ENCODE results near the gene HDDC2.

The HDDC2 gene

DNA sequence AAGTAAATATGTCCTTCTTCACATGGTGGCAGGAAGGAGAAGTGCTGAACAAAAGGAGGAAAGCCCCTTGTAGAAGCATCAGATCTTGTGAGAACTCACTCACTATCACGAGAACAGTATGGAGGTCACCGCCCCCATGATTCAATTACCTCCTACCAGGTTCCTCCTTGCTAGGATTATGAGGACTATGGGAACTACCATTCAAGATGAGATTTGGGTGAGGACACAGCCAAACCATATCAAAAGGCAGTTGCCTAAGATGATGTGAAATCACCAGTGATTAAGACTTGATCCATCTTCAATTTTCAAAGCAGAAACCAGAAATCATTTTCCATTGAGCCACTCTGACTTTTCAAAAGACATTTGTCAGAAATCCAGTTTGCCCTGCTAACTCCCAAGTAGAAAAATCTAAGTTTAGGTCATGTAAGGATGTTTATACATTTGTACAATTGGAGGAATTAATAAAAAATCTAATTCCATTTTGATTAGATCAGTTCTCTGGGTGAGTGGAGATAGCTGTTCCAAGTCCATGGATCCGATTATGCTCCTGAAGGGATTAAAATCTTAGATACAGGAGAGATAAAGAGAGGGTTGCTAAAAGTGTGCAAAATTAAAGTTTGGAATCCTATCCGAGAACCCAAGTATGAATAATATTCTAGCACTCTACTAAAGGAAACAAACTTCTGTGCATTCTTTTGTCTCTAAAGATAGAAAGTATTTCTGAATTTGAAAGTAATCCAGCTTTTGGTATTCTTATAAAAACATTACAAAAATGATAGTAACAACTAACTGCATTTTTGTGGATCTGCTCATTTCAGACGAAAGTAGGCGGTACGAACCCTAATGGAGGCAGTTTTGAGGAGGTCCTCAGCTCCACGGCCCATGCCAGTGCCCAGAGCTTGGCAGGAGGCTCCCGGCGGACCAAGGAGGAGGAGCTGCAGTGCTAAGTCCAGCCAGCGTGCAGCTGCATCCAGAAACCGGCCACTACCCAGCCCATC is 39.5 kb downstream of the HDDC2 start:
- no peak for TF ChIP-seq EZH2phosphoT487 (conservative IDR thresholded peaks at IDR 0.05; ENCODE audit: low read length)
- TF ChIP-seq, protein P1, sequence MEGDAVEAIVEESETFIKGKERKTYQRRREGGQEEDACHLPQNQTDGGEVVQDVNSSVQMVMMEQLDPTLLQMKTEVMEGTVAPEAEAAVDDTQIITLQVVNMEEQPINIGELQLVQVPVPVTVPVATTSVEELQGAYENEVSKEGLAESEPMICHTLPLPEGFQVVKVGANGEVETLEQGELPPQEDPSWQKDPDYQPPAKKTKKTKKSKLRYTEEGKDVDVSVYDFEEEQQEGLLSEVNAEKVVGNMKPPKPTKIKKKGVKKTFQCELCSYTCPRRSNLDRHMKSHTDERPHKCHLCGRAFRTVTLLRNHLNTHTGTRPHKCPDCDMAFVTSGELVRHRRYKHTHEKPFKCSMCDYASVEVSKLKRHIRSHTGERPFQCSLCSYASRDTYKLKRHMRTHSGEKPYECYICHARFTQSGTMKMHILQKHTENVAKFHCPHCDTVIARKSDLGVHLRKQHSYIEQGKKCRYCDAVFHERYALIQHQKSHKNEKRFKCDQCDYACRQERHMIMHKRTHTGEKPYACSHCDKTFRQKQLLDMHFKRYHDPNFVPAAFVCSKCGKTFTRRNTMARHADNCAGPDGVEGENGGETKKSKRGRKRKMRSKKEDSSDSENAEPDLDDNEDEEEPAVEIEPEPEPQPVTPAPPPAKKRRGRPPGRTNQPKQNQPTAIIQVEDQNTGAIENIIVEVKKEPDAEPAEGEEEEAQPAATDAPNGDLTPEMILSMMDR (IDR thresholded peaks at IDR 0.05; ENCODE audit: insufficient read depth, low read length, poor library complexity, severe bottlenecking) = no peak
- Histone ChIP-seq H3K27ac (ENCODE audit: low read depth, low read length) (no peak overlapping the region), H3K36me3 (ENCODE audit: low read length) (no peaks in the 10 kb centered on the region), H3K79me2 (ENCODE audit: insufficient read depth, low read length) (no peaks in the 10 kb centered on the region), H3K27me3 (ENCODE audit: low read length) (no peaks in the 10 kb centered on the region), H3K9me3 (ENCODE audit: insufficient read depth, low read length) (no peaks in the 10 kb centered on the region), H3K9me2 (replicated peaks; ENCODE audit: insufficient read depth, low read length) (no peaks in the 10 kb centered on the region), H3K4me3 (ENCODE audit: insufficient read depth, low read length, poor library complexity, severe bottlenecking) (no peak overlapping the region), H3F3A (ENCODE audit: insufficient read depth) (no peaks in the 10 kb centered on the region), H4K20me1 (ENCODE audit: low read depth, low read length) (no peaks in the 10 kb centered on the region), H3K4me2 (ENCODE audit: low read depth, low read length, poor library complexity, severe bottlenecking) (no peak overlapping the region), H3K9ac (ENCODE audit: low read length) (no peak overlapping the region), H2AFZ (ENCODE audit: low read depth, low read length, severe bottlenecking) (no peak overlapping the region)

DNA sequence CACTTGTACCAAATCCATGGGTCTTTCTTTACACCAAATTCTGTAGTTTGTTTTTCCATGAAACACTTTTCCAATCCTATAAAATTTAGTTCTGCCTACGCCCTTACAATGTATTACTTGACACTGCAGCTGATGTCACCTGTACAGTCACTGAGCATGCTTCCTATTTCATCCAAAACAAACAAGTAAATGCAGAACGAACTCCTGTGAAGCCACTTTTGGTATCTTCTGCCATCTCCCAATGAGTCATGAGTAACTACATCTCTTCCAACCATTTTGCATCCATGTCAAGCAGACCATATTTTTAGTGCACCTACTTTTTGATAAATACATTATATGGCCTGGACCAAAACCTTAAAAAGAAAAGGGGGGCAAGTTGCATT is 42.4 kb downstream of the HDDC2 start:
- Histone ChIP-seq H3F3A (ENCODE audit: insufficient read depth) (no peaks in the 10 kb centered on the region), H3K4me2 (ENCODE audit: low read depth, low read length, poor library complexity, severe bottlenecking) (no peak overlapping the region), H3K27ac (ENCODE audit: low read depth, low read length) (no peak overlapping the region), H4K20me1 (ENCODE audit: low read depth, low read length) (no peaks in the 10 kb centered on the region), H3K36me3 (ENCODE audit: low read length) (no peaks in the 10 kb centered on the region), H3K9me3 (ENCODE audit: insufficient read depth, low read length) (no peaks in the 10 kb centered on the region), H3K9me2 (replicated peaks; ENCODE audit: insufficient read depth, low read length) (no peaks in the 10 kb centered on the region), H3K27me3 (ENCODE audit: low read length) (no peaks in the 10 kb centered on the region), H3K4me3 (ENCODE audit: insufficient read depth, low read length, poor library complexity, severe bottlenecking) (no peak overlapping the region), H3K79me2 (ENCODE audit: insufficient read depth, low read length) (no peaks in the 10 kb centered on the region), H3K9ac (ENCODE audit: low read length) (no peak overlapping the region), H2AFZ (ENCODE audit: low read depth, low read length, severe bottlenecking) (no peak overlapping the region)
- TF ChIP-seq, protein P1 (IDR thresholded peaks at IDR 0.05; ENCODE audit: insufficient read depth, low read length, poor library complexity, severe bottlenecking) = no peak
- TF ChIP-seq EZH2phosphoT487 (conservative IDR thresholded peaks at IDR 0.05; ENCODE audit: low read length) = no peak

DNA sequence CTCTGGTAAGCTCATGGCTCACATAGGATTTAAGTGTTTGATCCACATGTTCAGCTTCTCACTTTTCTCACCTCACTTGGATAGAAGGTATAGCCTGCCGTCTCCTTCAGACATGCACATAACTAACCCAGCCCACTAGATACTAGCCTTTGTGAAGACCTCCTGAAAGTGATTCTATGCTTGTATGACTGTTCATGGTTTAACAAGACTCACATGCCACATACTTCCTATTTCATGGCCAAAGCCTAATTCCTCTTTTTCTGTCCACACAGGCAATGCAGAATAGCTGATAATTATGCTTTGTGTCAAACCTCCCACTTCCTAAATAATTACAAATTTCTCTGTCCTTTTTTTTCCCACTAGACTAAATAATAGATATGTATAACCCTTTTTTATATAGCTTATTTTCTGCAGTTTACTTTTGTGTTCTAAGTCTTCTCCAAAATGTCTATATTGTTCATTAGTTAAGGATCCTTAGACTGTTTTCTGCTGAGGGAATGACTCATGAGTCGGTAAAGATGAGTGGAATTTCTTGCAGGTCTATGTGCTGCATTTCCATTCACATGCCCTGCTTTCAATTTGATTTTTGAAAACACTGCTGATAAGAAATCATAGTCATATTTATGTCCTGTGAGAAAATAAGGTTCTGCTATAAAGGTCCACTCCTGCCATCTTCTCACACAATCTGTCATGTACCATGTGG is 43.0 kb downstream of the HDDC2 start:
- H2AFZ ChIP-seq (ENCODE audit: low read depth, low read length, severe bottlenecking) = no peak overlapping the region
- no peaks in the 10 kb centered on the region for H3K9me3 ChIP-seq (ENCODE audit: insufficient read depth, low read length)
- H3K27me3 ChIP-seq (ENCODE audit: low read length) = no peaks in the 10 kb centered on the region
- no peaks in the 10 kb centered on the region for H3F3A ChIP-seq (ENCODE audit: insufficient read depth)
- H3K27ac ChIP-seq (ENCODE audit: low read depth, low read length) = no peak overlapping the region
- no peak overlapping the region for H3K9ac ChIP-seq (ENCODE audit: low read length)
- H3K4me3 ChIP-seq (ENCODE audit: insufficient read depth, low read length, poor library complexity, severe bottlenecking) = no peak overlapping the region
- H4K20me1 ChIP-seq (ENCODE audit: low read depth, low read length) = no peaks in the 10 kb centered on the region
- no peaks in the 10 kb centered on the region for H3K79me2 ChIP-seq (ENCODE audit: insufficient read depth, low read length)
- no peaks in the 10 kb centered on the region for H3K36me3 ChIP-seq (ENCODE audit: low read length)
- no peak overlapping the region for H3K4me2 ChIP-seq (ENCODE audit: low read depth, low read length, poor library complexity, severe bottlenecking)
- TF ChIP-seq EZH2phosphoT487 (conservative IDR thresholded peaks at IDR 0.05; ENCODE audit: low read length) = no peak
- TF ChIP-seq, protein P1 (IDR thresholded peaks at IDR 0.05; ENCODE audit: insufficient read depth, low read length, poor library complexity, severe bottlenecking) = no peak
- H3K9me2 ChIP-seq (replicated peaks; ENCODE audit: insufficient read depth, low read length) = no peaks in the 10 kb centered on the region

Measured in SU-DHL-6 (cell line).